Glutamatergic neuron (in vitro differentiated cells): Measurements from ENCODE around the gene ABCA1. TPM values are rescaled to one million over a fixed set of nuclear protein-coding genes. Genes with fewer than 3 reads are reported as not detected.

Source experiments
- DNase-seq: peaks from one replicate; pipeline ENCODE4 v3.0.0; 2022
- H3K27ac Mint-ChIP-seq: one replicate; pipeline ENCODE4 v1.8.0; 2020; ENCODE audit warnings: mild to moderate bottlenecking, mixed read lengths, inconsistent platforms; ENCODE audit not compliant: unreplicated experiment
- H3K27me3 Mint-ChIP-seq: one replicate; pipeline ENCODE4 v1.8.0; 2020; ENCODE audit warnings: mild to moderate bottlenecking, moderate library complexity, mixed read lengths, inconsistent platforms; ENCODE audit not compliant: unreplicated experiment
- H3K36me3 Mint-ChIP-seq: one replicate; pipeline ENCODE4 v1.8.0; 2020; ENCODE audit warnings: mild to moderate bottlenecking, mixed read lengths, inconsistent platforms; ENCODE audit not compliant: unreplicated experiment
- H3K4me1 Mint-ChIP-seq: one replicate; pipeline ENCODE4 v1.8.0; 2020; ENCODE audit warnings: mild to moderate bottlenecking, low read depth, mixed read lengths, inconsistent platforms; ENCODE audit not compliant: unreplicated experiment
- H3K4me3 Mint-ChIP-seq: one replicate; pipeline ENCODE4 v1.8.0; 2020; ENCODE audit warnings: mild to moderate bottlenecking, mixed read lengths, inconsistent platforms; ENCODE audit not compliant: unreplicated experiment
- H3K9me3 Mint-ChIP-seq: one replicate; pipeline ENCODE4 v1.8.0; 2020; ENCODE audit warnings: mild to moderate bottlenecking, moderate library complexity, mixed read lengths, inconsistent platforms; ENCODE audit not compliant: unreplicated experiment
- CTCF ChIP-seq: fragments of 200-600 bp; sonication (generic); IDR thresholded peaks from one replicate; pipeline ENCODE4 v1.5.0; 2021; ENCODE audit not compliant: partially characterized antibody, unreplicated experiment
- total RNA-seq: library from RNA; stranded (reverse); fragmentation: NEBNext Ultra II Directional; extraction: Animal tissue kit (Norgen Biotek cat#: 25700); gene quantifications from one replicate; pipeline ENCODE4 v1.2.1, GENCODE V29; 2021; ENCODE audit not compliant: unreplicated experiment

ABCA1 gene
- total RNA-seq, 1 donor from 2014 or later = 146 TPM

- no peak overlapping the region for H3K4me3 Mint-ChIP-seq
- no peak overlapping the region for H3K27ac Mint-ChIP-seq
- DNase-seq = no peak
- no peak for TF ChIP-seq CTCF
- H3K27me3 Mint-ChIP-seq = peaks cover 10% of the 10 kb centered on the region
- H3K36me3 Mint-ChIP-seq = peaks cover 6% of the 10 kb centered on the region
- H3K4me1 Mint-ChIP-seq = peaks cover 39% of the 10 kb centered on the region
- peaks cover 22% of the 10 kb centered on the region for H3K9me3 Mint-ChIP-seq
These were observed 55.1 kb downstream of the ABCA1 start for GRCh38 chr9:104872656-104873488.

GRCh38 chr9:104871961-104872527 lies 55.9 kb downstream of the ABCA1 start:
- peaks cover 22% of the 10 kb centered on the region for H3K9me3 Mint-ChIP-seq
- H3K27ac Mint-ChIP-seq = no peak overlapping the region
- H3K4me1 Mint-ChIP-seq = peaks cover 39% of the 10 kb centered on the region
- no peak overlapping the region for H3K4me3 Mint-ChIP-seq
- H3K36me3 Mint-ChIP-seq = peaks cover 7% of the 10 kb centered on the region
- H3K27me3 Mint-ChIP-seq = peaks cover 10% of the 10 kb centered on the region
- TF ChIP-seq CTCF = no peak
- no peak for DNase-seq

- Mint-ChIP-seq H3K4me1 (peaks cover 43% of the 10 kb centered on the region), H3K4me3 (peak overlapping the region; percentile 73)
These were observed 58.1 kb downstream of the ABCA1 start for GRCh38 chr9:104869811-104870210.

GRCh38 chr9:104868687-104869404 lies 59.1 kb downstream of the ABCA1 start:
- H3K27ac Mint-ChIP-seq = peak overlapping the region; percentile 90
- peaks cover 9% of the 10 kb centered on the region for H3K27me3 Mint-ChIP-seq
- peaks cover 9% of the 10 kb centered on the region for H3K36me3 Mint-ChIP-seq
- TF ChIP-seq CTCF = no peak
- DNase-seq = peak; percentile 62
- peak overlapping the region; percentile 80 for H3K4me3 Mint-ChIP-seq
- peaks cover 19% of the 10 kb centered on the region for H3K9me3 Mint-ChIP-seq
- peaks cover 48% of the 10 kb centered on the region for H3K4me1 Mint-ChIP-seq

More at GRCh38 chr9:104869811-104870210, 58.1 kb downstream of the ABCA1 start:
- TF ChIP-seq CTCF = no peak
- Mint-ChIP-seq H3K27ac (peak overlapping the region; percentile 90), H3K9me3 (peaks cover 19% of the 10 kb centered on the region), H3K36me3 (peaks cover 9% of the 10 kb centered on the region), H3K27me3 (peaks cover 9% of the 10 kb centered on the region)
- no peak for DNase-seq
